ENCODE data around the gene CC2D2A.

The CC2D2A gene

DNA sequence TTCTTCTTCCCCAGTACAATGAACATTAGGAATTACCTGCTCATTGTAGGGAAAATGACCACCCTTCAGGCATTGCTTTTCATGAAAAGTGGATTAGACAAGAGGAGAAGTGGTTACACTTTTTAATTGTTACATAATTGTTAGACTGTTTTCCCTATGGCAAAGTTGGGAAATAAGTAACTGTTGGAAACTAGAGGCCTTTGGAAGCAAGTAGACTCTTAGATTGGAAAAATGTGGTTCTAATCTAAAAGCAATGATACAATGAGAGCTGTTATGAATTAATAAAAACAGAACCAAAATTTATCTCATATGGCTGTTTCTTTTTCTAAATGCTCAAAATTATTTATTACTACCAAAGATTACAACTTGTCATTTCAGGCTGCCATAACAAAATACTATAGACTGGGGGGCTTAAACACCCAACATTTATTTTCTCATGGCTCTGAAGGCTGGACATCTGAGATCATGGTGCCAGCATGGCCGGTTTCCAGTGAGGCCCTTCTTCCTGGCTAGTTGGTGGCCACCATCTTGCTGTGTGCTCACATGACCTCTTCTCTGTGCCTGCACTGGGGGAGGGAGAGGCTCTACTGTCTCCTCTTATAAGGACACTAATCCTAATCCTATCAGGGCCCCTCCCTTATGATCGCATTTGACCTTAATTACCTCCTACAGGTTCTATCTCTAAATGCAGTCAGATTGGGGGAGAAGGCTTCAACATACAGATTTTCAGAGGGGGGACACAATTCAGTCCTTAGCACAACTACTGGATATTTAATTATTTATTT lies 12.5 kb downstream of the CC2D2A start:
- no peak for DNase-seq (ENCODE audit: low read depth)
- TF ChIP-seq, protein P1, sequence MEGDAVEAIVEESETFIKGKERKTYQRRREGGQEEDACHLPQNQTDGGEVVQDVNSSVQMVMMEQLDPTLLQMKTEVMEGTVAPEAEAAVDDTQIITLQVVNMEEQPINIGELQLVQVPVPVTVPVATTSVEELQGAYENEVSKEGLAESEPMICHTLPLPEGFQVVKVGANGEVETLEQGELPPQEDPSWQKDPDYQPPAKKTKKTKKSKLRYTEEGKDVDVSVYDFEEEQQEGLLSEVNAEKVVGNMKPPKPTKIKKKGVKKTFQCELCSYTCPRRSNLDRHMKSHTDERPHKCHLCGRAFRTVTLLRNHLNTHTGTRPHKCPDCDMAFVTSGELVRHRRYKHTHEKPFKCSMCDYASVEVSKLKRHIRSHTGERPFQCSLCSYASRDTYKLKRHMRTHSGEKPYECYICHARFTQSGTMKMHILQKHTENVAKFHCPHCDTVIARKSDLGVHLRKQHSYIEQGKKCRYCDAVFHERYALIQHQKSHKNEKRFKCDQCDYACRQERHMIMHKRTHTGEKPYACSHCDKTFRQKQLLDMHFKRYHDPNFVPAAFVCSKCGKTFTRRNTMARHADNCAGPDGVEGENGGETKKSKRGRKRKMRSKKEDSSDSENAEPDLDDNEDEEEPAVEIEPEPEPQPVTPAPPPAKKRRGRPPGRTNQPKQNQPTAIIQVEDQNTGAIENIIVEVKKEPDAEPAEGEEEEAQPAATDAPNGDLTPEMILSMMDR (conservative IDR thresholded peaks at IDR 0.05; ENCODE audit: low read length): no peak
- H3K4me3 ChIP-seq (ENCODE audit: low read length): no peak overlapping the region

DNA sequence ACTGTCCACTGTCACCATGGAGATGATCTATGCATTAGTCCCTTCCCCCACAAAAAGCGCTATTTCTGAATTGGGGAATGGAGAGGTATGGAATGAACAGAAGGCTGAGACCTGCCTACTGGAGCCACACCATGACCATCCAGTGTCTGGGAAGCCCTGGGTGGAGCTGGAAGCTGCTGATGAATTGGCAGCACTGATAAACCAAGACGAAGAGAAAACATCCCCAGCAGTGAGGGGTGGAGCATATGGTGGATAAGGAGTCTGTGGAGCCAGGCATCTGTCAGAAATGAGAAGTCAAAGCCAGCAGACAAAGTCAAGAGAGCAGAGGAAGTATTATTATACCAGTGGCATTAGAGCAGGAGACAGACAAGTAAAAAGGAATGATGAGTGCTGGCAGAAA lies 13.2 kb downstream of the CC2D2A start:
- no peak for DNase-seq (ENCODE audit: low read depth)
- H3K4me3 ChIP-seq (ENCODE audit: low read length): no peak overlapping the region
- TF ChIP-seq, protein P1 (conservative IDR thresholded peaks at IDR 0.05; ENCODE audit: low read length): no peak

DNA sequence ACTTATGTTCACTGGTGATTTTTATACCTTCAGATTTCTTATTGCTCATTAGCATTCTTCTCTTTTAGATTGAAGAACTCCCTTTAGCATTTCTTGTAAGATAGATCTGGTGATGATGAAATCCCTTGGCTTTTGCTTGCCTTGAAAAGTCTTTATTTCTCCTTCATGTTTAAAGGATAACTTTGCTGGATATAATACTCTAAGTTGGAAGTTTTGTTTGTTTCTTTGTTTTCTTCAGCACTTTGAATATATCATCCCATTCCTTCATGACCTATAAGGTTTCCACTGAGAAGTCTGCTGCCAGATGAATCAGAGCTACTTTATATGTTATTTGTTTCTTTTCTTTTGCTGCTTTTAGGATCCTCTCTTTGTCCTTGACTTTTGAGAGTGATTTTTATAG lies 18.5 kb downstream of the CC2D2A start:
- TF ChIP-seq, protein P1 (conservative IDR thresholded peaks at IDR 0.05; ENCODE audit: low read length): no peak
- H3K4me3 ChIP-seq (ENCODE audit: low read length): no peak overlapping the region
- DNase-seq (ENCODE audit: low read depth): no peak

DNA sequence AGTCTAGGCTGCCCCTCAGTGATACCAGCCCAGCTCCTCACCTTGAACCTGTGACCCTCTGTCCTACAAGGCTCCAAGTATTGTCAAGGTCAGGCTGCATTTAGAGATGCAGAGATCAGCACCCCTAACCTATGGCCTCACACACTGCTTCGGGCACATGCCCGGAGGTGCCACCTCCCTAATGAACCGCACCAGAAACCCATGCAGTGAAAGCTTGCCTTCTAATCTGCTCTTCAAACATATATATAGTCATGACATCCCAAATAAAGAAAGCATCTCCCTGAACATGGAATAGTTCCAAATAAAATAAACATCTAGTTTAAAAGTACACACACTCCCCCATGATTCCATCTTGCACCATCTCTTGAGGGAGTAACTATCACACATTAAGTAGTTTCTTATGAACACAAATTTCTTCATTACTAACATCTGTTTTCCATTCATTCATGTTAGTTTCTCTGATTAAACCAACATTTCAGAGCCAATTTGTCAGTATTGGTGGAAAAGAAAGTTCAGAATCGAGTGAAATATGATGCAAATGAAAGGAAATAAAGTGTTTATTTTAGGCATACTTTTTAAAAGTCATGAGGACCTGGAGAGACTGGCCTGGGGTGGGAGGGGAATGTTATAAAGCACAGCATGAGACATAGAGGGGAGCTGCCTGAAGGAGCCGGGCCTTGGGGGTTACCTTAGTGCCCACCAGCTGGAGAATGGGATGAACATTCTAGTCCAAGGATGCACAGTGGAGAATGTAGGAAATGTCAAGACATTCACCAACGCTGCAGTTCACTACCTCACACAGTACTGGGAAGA lies 19.2 kb downstream of the CC2D2A start:
- TF ChIP-seq, protein P1 (conservative IDR thresholded peaks at IDR 0.05; ENCODE audit: low read length): no peak
- DNase-seq (ENCODE audit: low read depth): peak; percentile 72

DNA sequence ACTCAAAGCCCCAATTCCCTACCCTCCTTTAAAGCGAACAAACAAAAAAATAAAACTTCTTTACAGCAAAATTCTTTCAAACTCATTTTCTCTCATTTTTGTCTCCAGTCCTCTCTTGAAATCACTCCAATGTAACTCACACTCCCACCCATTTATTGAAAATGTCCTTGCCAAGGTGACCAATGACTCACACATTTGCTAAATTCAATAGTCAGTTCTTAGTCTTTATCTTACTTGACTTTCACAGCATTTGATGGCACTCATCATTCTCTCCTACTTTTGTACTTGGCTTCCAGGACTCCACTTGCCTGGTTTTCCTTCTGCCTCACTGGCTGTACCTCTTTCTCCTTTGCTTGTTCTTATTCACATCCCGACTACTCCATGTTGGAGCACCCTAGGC lies 19.9 kb downstream of the CC2D2A start:
- no peak for DNase-seq (ENCODE audit: low read depth)
- H3K4me3 ChIP-seq (ENCODE audit: low read length): no peak overlapping the region
- TF ChIP-seq, protein P1 (conservative IDR thresholded peaks at IDR 0.05; ENCODE audit: low read length): no peak

More for the DNA sequence above, 19.2 kb downstream of the CC2D2A start:
- no peak overlapping the region for H3K4me3 ChIP-seq (ENCODE audit: low read length)

DNA sequence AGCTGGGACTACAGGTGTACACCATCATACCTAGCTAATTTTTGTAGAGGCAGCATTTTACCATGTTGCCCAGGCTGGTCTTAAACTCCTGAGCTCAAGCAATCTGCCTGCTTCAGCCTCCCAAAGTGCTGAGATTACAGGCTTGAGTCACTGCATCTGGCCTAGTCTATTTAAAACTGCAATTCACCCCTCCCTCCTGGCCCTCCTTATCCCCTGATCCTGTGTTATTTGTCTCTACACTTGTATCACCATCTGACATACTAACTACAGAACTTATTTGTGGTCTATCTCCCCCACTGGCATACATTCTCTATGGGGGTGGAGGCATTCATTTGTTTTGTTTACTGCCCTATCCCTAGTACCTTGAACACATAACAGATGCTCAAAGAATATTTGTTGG lies 23.7 kb downstream of the CC2D2A start:
- no peak overlapping the region for H3K4me3 ChIP-seq (ENCODE audit: low read length)
- TF ChIP-seq, protein P1 (conservative IDR thresholded peaks at IDR 0.05; ENCODE audit: low read length): no peak
- DNase-seq (ENCODE audit: low read depth): no peak
